SK-N-SH treated with all-trans-retinoic acid at 6 μM for 48 hours (cell line): ENCODE data around the gene HCN4.

Experiments
- ARNTL ChIP-seq: fragments of 450-650 bp; formaldehyde crosslinking; IDR thresholded peaks from 2 replicates; pipeline ENCODE4 v1.5.0; 2020; ENCODE audit warnings: low read depth, mild to moderate bottlenecking, moderate library complexity, borderline replicate concordance
- BACH2 ChIP-seq: fragments of 250-450 bp; sonication (Bioruptor Pico); IDR thresholded peaks from 2 replicates; pipeline ENCODE4 v1.9.0; 2021; ENCODE audit warnings: mild to moderate bottlenecking, borderline replicate concordance
- CSDC2 ChIP-seq: fragments of 250-450 bp; sonication (Bioruptor Pico); IDR thresholded peaks from 2 replicates; pipeline ENCODE4 v1.5.0; 2020; ENCODE audit warnings: mild to moderate bottlenecking, moderate library complexity
- RARB ChIP-seq: fragments of 250-450 bp; sonication (Bioruptor Pico); IDR thresholded peaks from 2 replicates; pipeline ENCODE4 v1.8.0; 2021; ENCODE audit warnings: mild to moderate bottlenecking, moderate library complexity
- TCF4 ChIP-seq: fragments of 250-450 bp; sonication (Bioruptor Pico); IDR thresholded peaks from 2 replicates; pipeline ENCODE4 v1.8.0; 2021; ENCODE audit warnings: mild to moderate bottlenecking, moderate library complexity, borderline replicate concordance
- ZFP3 ChIP-seq: fragments of 250-450 bp; sonication (Bioruptor Pico); IDR thresholded peaks from 2 replicates; pipeline ENCODE4 v1.5.0; 2020; ENCODE audit warnings: mild to moderate bottlenecking, moderate library complexity
- ZNF565 ChIP-seq: fragments of 450-650 bp; formaldehyde crosslinking; conservative IDR thresholded peaks from 2 replicates; pipeline ENCODE4 v1.5.0; 2020; ENCODE audit warnings: low read depth, mild to moderate bottlenecking, moderate library complexity
- ZNF8 ChIP-seq: fragments of 450-650 bp; formaldehyde crosslinking; IDR thresholded peaks from 2 replicates; pipeline ENCODE4 v1.5.0; 2020; ENCODE audit warnings: mild to moderate bottlenecking, moderate library complexity
- TF ChIP-seq, protein P1 (sequence below): fragments of 250-450 bp; sonication (Bioruptor Pico); IDR thresholded peaks from 2 replicates; pipeline ENCODE4 v1.5.1; 2021; ENCODE audit warnings: mild to moderate bottlenecking, moderate library complexity
- TF ChIP-seq, protein P2 (sequence below): fragments of 250-450 bp; sonication (Bioruptor Pico); IDR thresholded peaks from 2 replicates; pipeline ENCODE4 v1.8.0; 2020; ENCODE audit warnings: mild to moderate bottlenecking, moderate library complexity, borderline replicate concordance
- TF ChIP-seq, protein P3 (sequence below): fragments of 250-450 bp; sonication (Bioruptor Pico); IDR thresholded peaks from 2 replicates; pipeline ENCODE4 v1.5.0; 2020; ENCODE audit warnings: mild to moderate bottlenecking, moderate library complexity

DNA sequence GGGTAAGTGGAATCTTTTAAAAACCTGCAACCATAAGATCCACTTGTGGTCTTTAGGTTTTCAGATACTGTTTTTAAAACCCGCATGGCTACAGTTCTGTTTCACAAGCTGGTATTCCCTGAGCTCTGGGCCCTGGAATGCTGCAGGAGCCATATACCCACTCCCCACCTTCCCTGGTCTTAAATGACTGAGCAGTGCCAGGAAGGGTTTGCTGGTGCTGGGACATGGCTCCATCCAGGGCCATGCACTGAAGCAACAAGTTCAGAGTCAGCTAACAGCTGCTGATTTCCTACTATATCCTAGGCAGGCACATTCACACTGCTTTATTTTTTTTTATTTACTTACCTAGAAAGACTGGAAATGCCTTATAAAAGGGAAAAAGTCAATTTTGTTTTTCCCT lies 77.3 kb downstream of the HCN4 start:
- no peak for TF ChIP-seq ZFP3 (CRISPR knock-in tag)
- TF ChIP-seq TCF4 (CRISPR knock-in tag) = no peak
- TF ChIP-seq CSDC2 = no peak
- TF ChIP-seq RARB (CRISPR knock-in tag) = no peak
- TF ChIP-seq ZNF8 (CRISPR knock-in tag) = no peak
- no peak for TF ChIP-seq BACH2 (CRISPR knock-in tag)
- TF ChIP-seq, protein P1, sequence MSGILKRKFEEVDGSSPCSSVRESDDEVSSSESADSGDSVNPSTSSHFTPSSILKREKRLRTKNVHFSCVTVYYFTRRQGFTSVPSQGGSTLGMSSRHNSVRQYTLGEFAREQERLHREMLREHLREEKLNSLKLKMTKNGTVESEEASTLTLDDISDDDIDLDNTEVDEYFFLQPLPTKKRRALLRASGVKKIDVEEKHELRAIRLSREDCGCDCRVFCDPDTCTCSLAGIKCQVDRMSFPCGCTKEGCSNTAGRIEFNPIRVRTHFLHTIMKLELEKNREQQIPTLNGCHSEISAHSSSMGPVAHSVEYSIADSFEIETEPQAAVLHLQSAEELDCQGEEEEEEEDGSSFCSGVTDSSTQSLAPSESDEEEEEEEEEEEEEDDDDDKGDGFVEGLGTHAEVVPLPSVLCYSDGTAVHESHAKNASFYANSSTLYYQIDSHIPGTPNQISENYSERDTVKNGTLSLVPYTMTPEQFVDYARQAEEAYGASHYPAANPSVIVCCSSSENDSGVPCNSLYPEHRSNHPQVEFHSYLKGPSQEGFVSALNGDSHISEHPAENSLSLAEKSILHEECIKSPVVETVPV (CRISPR knock-in tag) = no peak
- no peak for TF ChIP-seq ARNTL (CRISPR knock-in tag)
- TF ChIP-seq, protein P2, sequence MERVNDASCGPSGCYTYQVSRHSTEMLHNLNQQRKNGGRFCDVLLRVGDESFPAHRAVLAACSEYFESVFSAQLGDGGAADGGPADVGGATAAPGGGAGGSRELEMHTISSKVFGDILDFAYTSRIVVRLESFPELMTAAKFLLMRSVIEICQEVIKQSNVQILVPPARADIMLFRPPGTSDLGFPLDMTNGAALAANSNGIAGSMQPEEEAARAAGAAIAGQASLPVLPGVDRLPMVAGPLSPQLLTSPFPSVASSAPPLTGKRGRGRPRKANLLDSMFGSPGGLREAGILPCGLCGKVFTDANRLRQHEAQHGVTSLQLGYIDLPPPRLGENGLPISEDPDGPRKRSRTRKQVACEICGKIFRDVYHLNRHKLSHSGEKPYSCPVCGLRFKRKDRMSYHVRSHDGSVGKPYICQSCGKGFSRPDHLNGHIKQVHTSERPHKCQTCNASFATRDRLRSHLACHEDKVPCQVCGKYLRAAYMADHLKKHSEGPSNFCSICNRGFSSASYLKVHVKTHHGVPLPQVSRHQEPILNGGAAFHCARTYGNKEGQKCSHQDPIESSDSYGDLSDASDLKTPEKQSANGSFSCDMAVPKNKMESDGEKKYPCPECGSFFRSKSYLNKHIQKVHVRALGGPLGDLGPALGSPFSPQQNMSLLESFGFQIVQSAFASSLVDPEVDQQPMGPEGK (CRISPR knock-in tag) = no peak
- TF ChIP-seq, protein P3, sequence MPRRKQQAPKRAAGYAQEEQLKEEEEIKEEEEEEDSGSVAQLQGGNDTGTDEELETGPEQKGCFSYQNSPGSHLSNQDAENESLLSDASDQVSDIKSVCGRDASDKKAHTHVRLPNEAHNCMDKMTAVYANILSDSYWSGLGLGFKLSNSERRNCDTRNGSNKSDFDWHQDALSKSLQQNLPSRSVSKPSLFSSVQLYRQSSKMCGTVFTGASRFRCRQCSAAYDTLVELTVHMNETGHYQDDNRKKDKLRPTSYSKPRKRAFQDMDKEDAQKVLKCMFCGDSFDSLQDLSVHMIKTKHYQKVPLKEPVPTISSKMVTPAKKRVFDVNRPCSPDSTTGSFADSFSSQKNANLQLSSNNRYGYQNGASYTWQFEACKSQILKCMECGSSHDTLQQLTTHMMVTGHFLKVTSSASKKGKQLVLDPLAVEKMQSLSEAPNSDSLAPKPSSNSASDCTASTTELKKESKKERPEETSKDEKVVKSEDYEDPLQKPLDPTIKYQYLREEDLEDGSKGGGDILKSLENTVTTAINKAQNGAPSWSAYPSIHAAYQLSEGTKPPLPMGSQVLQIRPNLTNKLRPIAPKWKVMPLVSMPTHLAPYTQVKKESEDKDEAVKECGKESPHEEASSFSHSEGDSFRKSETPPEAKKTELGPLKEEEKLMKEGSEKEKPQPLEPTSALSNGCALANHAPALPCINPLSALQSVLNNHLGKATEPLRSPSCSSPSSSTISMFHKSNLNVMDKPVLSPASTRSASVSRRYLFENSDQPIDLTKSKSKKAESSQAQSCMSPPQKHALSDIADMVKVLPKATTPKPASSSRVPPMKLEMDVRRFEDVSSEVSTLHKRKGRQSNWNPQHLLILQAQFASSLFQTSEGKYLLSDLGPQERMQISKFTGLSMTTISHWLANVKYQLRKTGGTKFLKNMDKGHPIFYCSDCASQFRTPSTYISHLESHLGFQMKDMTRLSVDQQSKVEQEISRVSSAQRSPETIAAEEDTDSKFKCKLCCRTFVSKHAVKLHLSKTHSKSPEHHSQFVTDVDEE = no peak
- TF ChIP-seq ZNF565 (CRISPR knock-in tag) = no peak
